Thyroid gland (tissue), 4 donors: ENCODE results near the gene L1CAM.

Experiments
- CTCF ChIP-seq, 6 experiments: fragments of 200-600 bp in 3 of 6; fragments of 450-650 bp in 3 of 6; sonication (generic) in 3 of 6; IDR thresholded peaks; one replicate each; pipeline ENCODE4 v1.5.1; 2016 to 2019; ENCODE audit warnings: antibody characterized with exemption in 6 of 6, mild to moderate bottlenecking in 2 of 6, inconsistent platforms in 1 of 6, moderate library complexity in 1 of 6
- POLR2A ChIP-seq, 2 donors: fragments of 450-650 bp; IDR thresholded peaks; one replicate each; pipeline ENCODE4 v1.6.1; 2017; ENCODE audit warnings: antibody characterized with exemption in 2 of 2, mild to moderate bottlenecking in 2 of 2, moderate library complexity in 1 of 2

DNA sequence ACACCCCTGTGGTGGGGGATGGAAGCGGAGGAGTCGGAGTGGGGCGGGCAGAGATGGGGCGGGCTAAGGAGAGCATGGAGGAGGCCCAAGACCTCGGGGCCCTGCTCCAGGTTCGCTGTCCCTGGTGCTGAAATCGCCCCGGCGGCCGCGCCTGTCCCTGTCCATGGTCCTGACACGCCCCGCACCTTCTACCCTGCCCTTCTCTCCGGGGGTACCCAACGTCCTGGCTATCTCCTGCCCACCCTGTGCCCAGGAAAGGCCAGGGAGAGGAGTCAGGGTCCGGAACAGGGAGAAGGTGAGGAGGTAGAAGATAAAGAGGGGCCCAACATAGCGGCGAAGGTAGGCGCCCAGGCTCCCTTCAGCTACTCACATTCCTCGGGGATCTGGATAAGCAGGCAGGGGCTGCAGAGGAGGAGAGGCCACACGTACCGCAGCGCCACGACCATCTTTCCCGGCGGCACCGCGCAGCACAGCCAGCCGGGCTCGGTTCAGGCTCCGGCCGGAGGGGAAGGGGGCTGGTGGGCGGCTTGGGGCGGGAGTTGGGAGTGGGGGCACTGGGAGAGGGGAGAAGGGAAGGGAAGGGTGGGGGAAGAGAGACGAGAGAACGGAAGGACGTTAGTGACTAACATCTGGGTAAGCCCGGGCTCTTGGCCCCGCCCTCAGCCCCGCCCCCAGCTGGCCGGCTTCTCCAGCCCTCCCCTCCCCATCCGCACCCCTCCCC, 10.4 kb downstream of the L1CAM start:
- TF ChIP-seq CTCF (IDR thresholded peaks at IDR 0.05), result no peak
- no peak for TF ChIP-seq POLR2A (IDR thresholded peaks at IDR 0.05)
